ENCODE results near the gene SSUH2.

Gene SSUH2

GRCh38 chr3:8621872-8622271, 22.7 kb downstream of the SSUH2 start:
- no peaks in the 10 kb centered on the region for H3K36me3 ChIP-seq (ENCODE audit: control insufficient read depth in 1 of 2, insufficient read depth in 2 of 2, low read length in 2 of 2)
- H3K4me1 ChIP-seq (ENCODE audit: control insufficient read depth in 1 of 2, insufficient read depth in 2 of 2, low read length in 2 of 2) = peaks cover 0 to 7% of the 10 kb centered on the region in 2 donors
- H3K4me3 ChIP-seq (ENCODE audit: low read depth in 1 of 2, low read length in 2 of 2) = no peak overlapping the region
- no peak overlapping the region for H3K27ac ChIP-seq (ENCODE audit: low read length)
- H3K9me3 ChIP-seq (ENCODE audit: control insufficient read depth in 1 of 2, low read length in 2 of 2) = no peaks in the 10 kb centered on the region
- no peaks in the 10 kb centered on the region for H3K27me3 ChIP-seq (ENCODE audit: low read depth, low read length)

GRCh38 chr3:8621141-8621540, 23.5 kb downstream of the SSUH2 start:
- H3K9me3 ChIP-seq (ENCODE audit: control insufficient read depth in 1 of 2, low read length in 2 of 2) = no peaks in the 10 kb centered on the region
- peaks cover 0 to 7% of the 10 kb centered on the region in 2 donors for H3K4me1 ChIP-seq (ENCODE audit: control insufficient read depth in 1 of 2, insufficient read depth in 2 of 2, low read length in 2 of 2)
- H3K36me3 ChIP-seq (ENCODE audit: control insufficient read depth in 1 of 2, insufficient read depth in 2 of 2, low read length in 2 of 2) = no peaks in the 10 kb centered on the region
- no peak overlapping the region for H3K27ac ChIP-seq (ENCODE audit: low read length)
- H3K27me3 ChIP-seq (ENCODE audit: low read depth, low read length) = no peaks in the 10 kb centered on the region
- no peak overlapping the region for H3K4me3 ChIP-seq (ENCODE audit: low read depth in 1 of 2, low read length in 2 of 2)

- Histone ChIP-seq H3K27ac (ENCODE audit: low read length) (no peak overlapping the region), H3K36me3 (ENCODE audit: control insufficient read depth in 1 of 2, insufficient read depth in 2 of 2, low read length in 2 of 2) (no peaks in the 10 kb centered on the region), H3K9me3 (ENCODE audit: control insufficient read depth in 1 of 2, low read length in 2 of 2) (no peaks in the 10 kb centered on the region), H3K4me1 (ENCODE audit: control insufficient read depth in 1 of 2, insufficient read depth in 2 of 2, low read length in 2 of 2) (peaks cover 0 to 7% of the 10 kb centered on the region in 2 donors), H3K4me3 (ENCODE audit: low read depth in 1 of 2, low read length in 2 of 2) (no peak overlapping the region), H3K27me3 (ENCODE audit: low read depth, low read length) (no peaks in the 10 kb centered on the region)
These were observed 25.1 kb downstream of the SSUH2 start for GRCh38 chr3:8619548-8619947.

- no peaks in the 10 kb centered on the region for H3K27me3 ChIP-seq (ENCODE audit: low read depth, low read length)
- no peaks in the 10 kb centered on the region for H3K36me3 ChIP-seq (ENCODE audit: control insufficient read depth in 1 of 2, insufficient read depth in 2 of 2, low read length in 2 of 2)
- H3K27ac ChIP-seq (ENCODE audit: low read length) = no peak overlapping the region
- no peak overlapping the region for H3K4me3 ChIP-seq (ENCODE audit: low read depth in 1 of 2, low read length in 2 of 2)
- no peaks in the 10 kb centered on the region for H3K9me3 ChIP-seq (ENCODE audit: control insufficient read depth in 1 of 2, low read length in 2 of 2)
- H3K4me1 ChIP-seq (ENCODE audit: control insufficient read depth in 1 of 2, insufficient read depth in 2 of 2, low read length in 2 of 2) = peaks cover 0 to 7% of the 10 kb centered on the region in 2 donors
These were observed 25.6 kb downstream of the SSUH2 start for GRCh38 chr3:8618950-8619349.

GRCh38 chr3:8617921-8618320, 26.7 kb downstream of the SSUH2 start:
- Histone ChIP-seq H3K27me3 (ENCODE audit: low read depth, low read length) (no peaks in the 10 kb centered on the region), H3K27ac (ENCODE audit: low read length) (no peak overlapping the region), H3K36me3 (ENCODE audit: control insufficient read depth in 1 of 2, insufficient read depth in 2 of 2, low read length in 2 of 2) (no peaks in the 10 kb centered on the region), H3K4me1 (ENCODE audit: control insufficient read depth in 1 of 2, insufficient read depth in 2 of 2, low read length in 2 of 2) (peaks cover 0 to 5% of the 10 kb centered on the region in 2 donors), H3K4me3 (ENCODE audit: low read depth in 1 of 2, low read length in 2 of 2) (no peak overlapping the region), H3K9me3 (ENCODE audit: control insufficient read depth in 1 of 2, low read length in 2 of 2) (no peaks in the 10 kb centered on the region)

- Histone ChIP-seq H3K27ac (ENCODE audit: low read length) (no peak overlapping the region), H3K4me3 (ENCODE audit: low read depth in 1 of 2, low read length in 2 of 2) (no peak overlapping the region), H3K36me3 (ENCODE audit: control insufficient read depth in 1 of 2, insufficient read depth in 2 of 2, low read length in 2 of 2) (no peaks in the 10 kb centered on the region), H3K4me1 (ENCODE audit: control insufficient read depth in 1 of 2, insufficient read depth in 2 of 2, low read length in 2 of 2) (peaks cover 0 to 12% of the 10 kb centered on the region in 2 donors), H3K27me3 (ENCODE audit: low read depth, low read length) (no peaks in the 10 kb centered on the region), H3K9me3 (ENCODE audit: control insufficient read depth in 1 of 2, low read length in 2 of 2) (no peaks in the 10 kb centered on the region)
These were observed 33.6 kb downstream of the SSUH2 start for GRCh38 chr3:8610951-8611350.

- Histone ChIP-seq H3K27me3 (ENCODE audit: low read depth, low read length) (no peaks in the 10 kb centered on the region), H3K27ac (ENCODE audit: low read length) (no peak overlapping the region), H3K9me3 (ENCODE audit: control insufficient read depth in 1 of 2, low read length in 2 of 2) (no peaks in the 10 kb centered on the region), H3K36me3 (ENCODE audit: control insufficient read depth in 1 of 2, insufficient read depth in 2 of 2, low read length in 2 of 2) (no peaks in the 10 kb centered on the region), H3K4me1 (ENCODE audit: control insufficient read depth in 1 of 2, insufficient read depth in 2 of 2, low read length in 2 of 2) (peaks cover 0 to 12% of the 10 kb centered on the region in 2 donors), H3K4me3 (ENCODE audit: low read depth in 1 of 2, low read length in 2 of 2) (no peak overlapping the region)
These were observed 35.7 kb downstream of the SSUH2 start for GRCh38 chr3:8608791-8609467.

GRCh38 chr3:8608041-8608790, 36.4 kb downstream of the SSUH2 start:
- H3K4me1 ChIP-seq (ENCODE audit: control insufficient read depth in 1 of 2, insufficient read depth in 2 of 2, low read length in 2 of 2) = peaks cover 0 to 12% of the 10 kb centered on the region in 2 donors
- no peak overlapping the region for H3K27ac ChIP-seq (ENCODE audit: low read length)
- H3K9me3 ChIP-seq (ENCODE audit: control insufficient read depth in 1 of 2, low read length in 2 of 2) = no peaks in the 10 kb centered on the region
- H3K36me3 ChIP-seq (ENCODE audit: control insufficient read depth in 1 of 2, insufficient read depth in 2 of 2, low read length in 2 of 2) = no peaks in the 10 kb centered on the region
- H3K4me3 ChIP-seq (ENCODE audit: low read depth in 1 of 2, low read length in 2 of 2) = no peak overlapping the region
- no peaks in the 10 kb centered on the region for H3K27me3 ChIP-seq (ENCODE audit: low read depth, low read length)

- Histone ChIP-seq H3K4me1 (ENCODE audit: control insufficient read depth in 1 of 2, insufficient read depth in 2 of 2, low read length in 2 of 2) (peaks cover 0 to 12% of the 10 kb centered on the region in 2 donors), H3K9me3 (ENCODE audit: control insufficient read depth in 1 of 2, low read length in 2 of 2) (no peaks in the 10 kb centered on the region), H3K4me3 (ENCODE audit: low read depth in 1 of 2, low read length in 2 of 2) (no peak overlapping the region), H3K27me3 (ENCODE audit: low read depth, low read length) (no peaks in the 10 kb centered on the region), H3K36me3 (ENCODE audit: control insufficient read depth in 1 of 2, insufficient read depth in 2 of 2, low read length in 2 of 2) (no peaks in the 10 kb centered on the region), H3K27ac (ENCODE audit: low read length) (no peak overlapping the region)
These were observed 37.2 kb downstream of the SSUH2 start for GRCh38 chr3:8607234-8608040.

GRCh38 chr3:8606701-8607231, 37.8 kb downstream of the SSUH2 start:
- Histone ChIP-seq H3K36me3 (ENCODE audit: control insufficient read depth in 1 of 2, insufficient read depth in 2 of 2, low read length in 2 of 2) (no peaks in the 10 kb centered on the region), H3K9me3 (ENCODE audit: control insufficient read depth in 1 of 2, low read length in 2 of 2) (no peaks in the 10 kb centered on the region), H3K4me3 (ENCODE audit: low read depth in 1 of 2, low read length in 2 of 2) (no peak overlapping the region), H3K27ac (ENCODE audit: low read length) (no peak overlapping the region), H3K27me3 (ENCODE audit: low read depth, low read length) (no peaks in the 10 kb centered on the region), H3K4me1 (ENCODE audit: control insufficient read depth in 1 of 2, insufficient read depth in 2 of 2, low read length in 2 of 2) (peaks cover 0 to 12% of the 10 kb centered on the region in 2 donors)

GRCh38 chr3:8604988-8605387, 39.6 kb downstream of the SSUH2 start:
- Histone ChIP-seq H3K36me3 (ENCODE audit: control insufficient read depth in 1 of 2, insufficient read depth in 2 of 2, low read length in 2 of 2) (no peaks in the 10 kb centered on the region), H3K4me3 (ENCODE audit: low read depth in 1 of 2, low read length in 2 of 2) (no peak overlapping the region), H3K27ac (ENCODE audit: low read length) (no peak overlapping the region), H3K27me3 (ENCODE audit: low read depth, low read length) (no peaks in the 10 kb centered on the region), H3K9me3 (ENCODE audit: control insufficient read depth in 1 of 2, low read length in 2 of 2) (no peaks in the 10 kb centered on the region), H3K4me1 (ENCODE audit: control insufficient read depth in 1 of 2, insufficient read depth in 2 of 2, low read length in 2 of 2) (peaks cover 0 to 12% of the 10 kb centered on the region in 2 donors)

Measured in muscle layer of duodenum (tissue), 2 donors.